SK-N-SH treated with all-trans-retinoic acid at 6 μM for 48 hours (cell line): ENCODE data around the gene TTYH3.

ENCODE experiments used
- BACH2 ChIP-seq: fragments of 250-450 bp; sonication (Bioruptor Pico); IDR thresholded peaks from 2 replicates; pipeline ENCODE4 v1.9.0; 2021; ENCODE audit warnings: mild to moderate bottlenecking, borderline replicate concordance
- CREB5 ChIP-seq: fragments of 250-450 bp; sonication (Bioruptor Pico); IDR thresholded peaks from 2 replicates; pipeline ENCODE4 v1.5.1; 2020; ENCODE audit warnings: low read depth, mild to moderate bottlenecking, moderate library complexity
- POU6F1 ChIP-seq: fragments of 250-450 bp; sonication (Bioruptor Pico); IDR thresholded peaks from 2 replicates; pipeline ENCODE4 v1.8.0; 2021; ENCODE audit warnings: low read depth, mild to moderate bottlenecking, moderate library complexity, borderline replicate concordance
- SNAI2 ChIP-seq: fragments of 250-450 bp; sonication (Bioruptor Pico); IDR thresholded peaks from 2 replicates; pipeline ENCODE4 v1.5.0; 2020; ENCODE audit warnings: mild to moderate bottlenecking, moderate library complexity
- ZFP30 ChIP-seq: fragments of 450-650 bp; formaldehyde crosslinking; IDR thresholded peaks from 2 replicates; pipeline ENCODE4 v1.5.0; 2022; ENCODE audit warnings: mild to moderate bottlenecking, moderate library complexity

GRCh38 chr7:2624293-2624886, 7.4 kb upstream of the TTYH3 start:
- TF ChIP-seq POU6F1 (CRISPR knock-in tag) (no peak), SNAI2 (CRISPR knock-in tag) (no peak), BACH2 (no peak), ZFP30 (CRISPR knock-in tag) (no peak), CREB5 (CRISPR knock-in tag) (no peak)
